OCI-LY3 (cell line): ENCODE data around the gene MRPL38.

Experiments
- H2AFZ ChIP-seq: fragments of 200-600, 300-600 bp; shearing (Covaris generic); 2 replicates; pipeline ENCODE4 v1.6.0; 2014; ENCODE audit warnings: antibody characterized with exemption, low read depth, low read length
- H3K27ac ChIP-seq: fragments of 200-600, 300-600 bp; sonication (generic); 2 replicates; pipeline ENCODE4 v1.5.1; 2014; ENCODE audit warnings: mild to moderate bottlenecking, low read length, moderate library complexity, mixed read lengths
- H3K27me3 ChIP-seq: fragments of 200-600, 300-600 bp; sonication (generic); 2 replicates; pipeline ENCODE4 v1.6.1; 2014; ENCODE audit warnings: low read depth, low read length, mixed read lengths
- H3K36me3 ChIP-seq: fragments of 200-600, 300-600 bp; sonication (generic); replicated peaks from 2 replicates; pipeline ENCODE3; 2014; ENCODE audit warnings: low read depth, low read length, mixed read lengths
- H3K4me1 ChIP-seq: fragments of 300-600, 200-600 bp; sonication (generic); 2 replicates; pipeline ENCODE4 v1.6.1; 2014; ENCODE audit warnings: low read length, mixed read lengths
- H3K4me2 ChIP-seq: fragments of 200-600, 300-600 bp; sonication (generic); 2 replicates; pipeline ENCODE4 v1.6.1; 2014; ENCODE audit warnings: low read length, mixed read lengths
- H3K4me3 ChIP-seq: fragments of 300-600, 200-600 bp; sonication (generic); 2 replicates; pipeline ENCODE4 v1.5.1; 2014; ENCODE audit warnings: antibody characterized with exemption, mild to moderate bottlenecking, low read length, moderate library complexity
- H3K79me2 ChIP-seq: fragments of 300-600, 200-600 bp; shearing (Covaris generic); 2 replicates; pipeline ENCODE4 v1.6.1; 2014; ENCODE audit warnings: mild to moderate bottlenecking, low read length, mixed read lengths
- H3K9ac ChIP-seq: fragments of 300-600, 200-600 bp; shearing (Covaris generic); 2 replicates; pipeline ENCODE4 v1.6.0; 2014; ENCODE audit warnings: mild to moderate bottlenecking, low read length, moderate library complexity
- H3K9me3 ChIP-seq: fragments of 200-600, 300-600 bp; shearing (Covaris generic); 2 replicates; pipeline ENCODE4 v1.6.1; 2014; ENCODE audit warnings: low read length, mixed read lengths; ENCODE audit not compliant: insufficient read depth
- H4K20me1 ChIP-seq: fragments of 200-600, 300-600 bp; sonication (generic); 2 replicates; pipeline ENCODE4 v1.6.1; 2016; ENCODE audit warnings: low read length, mixed read lengths; ENCODE audit not compliant: insufficient read depth
- EZH2phosphoT487 ChIP-seq: fragments of 200-600 bp; shearing (Covaris generic); IDR thresholded peaks from 2 replicates; pipeline ENCODE4 v1.6.1; 2018; ENCODE audit warnings: antibody characterized with exemption, mixed run types, low read depth
- TF ChIP-seq, protein P1 (sequence below): fragments of 200-600, 300-600 bp; sonication (generic); IDR thresholded peaks from 2 replicates; pipeline ENCODE4 v1.5.1; 2014; ENCODE audit warnings: antibody characterized with exemption, low read length, low read depth

Gene MRPL38

DNA sequence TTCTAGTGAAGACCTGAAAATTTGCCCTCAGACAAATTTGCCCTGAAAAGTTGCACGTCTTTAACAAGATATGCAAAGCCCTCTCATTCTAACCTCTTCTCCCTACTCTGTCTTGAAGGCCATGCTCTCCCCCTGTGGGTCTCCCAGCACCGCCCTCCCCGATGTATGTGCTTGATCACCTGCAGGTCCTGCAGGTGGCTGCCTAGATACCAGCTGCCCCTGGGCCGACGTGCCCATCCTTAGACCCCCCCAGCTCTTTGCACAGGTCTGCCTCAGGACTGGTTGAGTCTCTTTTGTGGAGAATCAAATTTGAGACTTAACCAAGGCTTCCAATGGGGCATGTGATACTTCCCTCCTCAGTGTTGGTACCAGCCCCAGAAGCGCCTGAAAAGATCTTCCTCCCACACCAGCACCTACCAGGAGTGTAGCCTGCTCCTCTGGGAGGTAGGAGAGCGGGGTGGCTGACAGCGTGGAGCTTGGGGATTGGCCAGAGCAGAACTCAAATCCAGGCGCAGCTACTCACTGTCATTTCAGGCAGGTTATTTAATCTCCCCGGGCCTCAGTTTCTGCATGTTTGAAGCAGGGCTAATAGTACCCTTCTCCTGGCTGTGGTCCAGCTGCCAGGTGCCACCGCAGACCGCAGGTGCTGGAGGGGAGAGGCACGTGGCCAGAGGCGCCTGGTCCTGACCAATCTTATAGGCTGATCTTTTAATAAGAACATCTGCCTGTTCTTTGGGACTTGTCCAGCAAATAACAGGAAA, 4.5 kb upstream of the MRPL38 start:
- Histone ChIP-seq H3K9ac (no peak overlapping the region), H3K4me1 (peaks cover 10% of the 10 kb centered on the region), H3K9me3 (peaks cover 3% of the 10 kb centered on the region; the same call in 1 of the 2 replicates), H3K36me3 (no peaks in the 10 kb centered on the region), H3K27me3 (no peaks in the 10 kb centered on the region), H3K79me2 (peaks cover 3% of the 10 kb centered on the region), H3K27ac (no peak overlapping the region), H3K4me2 (no peak overlapping the region), H4K20me1 (no peaks in the 10 kb centered on the region), H2AFZ (no peak overlapping the region), H3K4me3 (no peak overlapping the region)
- TF ChIP-seq, protein P1, sequence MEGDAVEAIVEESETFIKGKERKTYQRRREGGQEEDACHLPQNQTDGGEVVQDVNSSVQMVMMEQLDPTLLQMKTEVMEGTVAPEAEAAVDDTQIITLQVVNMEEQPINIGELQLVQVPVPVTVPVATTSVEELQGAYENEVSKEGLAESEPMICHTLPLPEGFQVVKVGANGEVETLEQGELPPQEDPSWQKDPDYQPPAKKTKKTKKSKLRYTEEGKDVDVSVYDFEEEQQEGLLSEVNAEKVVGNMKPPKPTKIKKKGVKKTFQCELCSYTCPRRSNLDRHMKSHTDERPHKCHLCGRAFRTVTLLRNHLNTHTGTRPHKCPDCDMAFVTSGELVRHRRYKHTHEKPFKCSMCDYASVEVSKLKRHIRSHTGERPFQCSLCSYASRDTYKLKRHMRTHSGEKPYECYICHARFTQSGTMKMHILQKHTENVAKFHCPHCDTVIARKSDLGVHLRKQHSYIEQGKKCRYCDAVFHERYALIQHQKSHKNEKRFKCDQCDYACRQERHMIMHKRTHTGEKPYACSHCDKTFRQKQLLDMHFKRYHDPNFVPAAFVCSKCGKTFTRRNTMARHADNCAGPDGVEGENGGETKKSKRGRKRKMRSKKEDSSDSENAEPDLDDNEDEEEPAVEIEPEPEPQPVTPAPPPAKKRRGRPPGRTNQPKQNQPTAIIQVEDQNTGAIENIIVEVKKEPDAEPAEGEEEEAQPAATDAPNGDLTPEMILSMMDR = no peak
- TF ChIP-seq EZH2phosphoT487 = no peak

DNA sequence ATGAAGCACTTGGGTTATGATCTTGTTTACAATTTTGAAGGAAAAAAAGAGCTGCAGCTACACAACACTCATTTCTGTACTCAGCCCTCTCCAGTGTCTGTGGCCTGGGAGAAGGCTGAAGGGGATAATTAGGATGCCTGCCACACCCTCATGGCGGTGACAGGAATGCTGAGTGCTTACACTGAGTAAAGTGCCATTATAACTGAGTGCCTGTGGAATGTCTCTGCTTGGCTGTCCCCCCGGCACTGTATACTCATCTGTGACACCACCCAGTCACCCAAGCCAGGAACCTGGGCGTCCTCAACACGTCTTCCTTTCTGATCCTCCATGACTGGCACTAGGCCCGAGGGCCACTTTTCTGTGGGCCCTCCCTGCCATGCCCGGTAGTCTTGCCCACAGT, 3.5 kb upstream of the MRPL38 start:
- H3K36me3 ChIP-seq = no peaks in the 10 kb centered on the region
- peaks cover 17% of the 10 kb centered on the region for H3K4me1 ChIP-seq
- peaks cover 13% of the 10 kb centered on the region for H3K79me2 ChIP-seq
- no peak overlapping the region for H2AFZ ChIP-seq
- H3K4me3 ChIP-seq = no peak overlapping the region
- no peaks in the 10 kb centered on the region for H4K20me1 ChIP-seq
- H3K9ac ChIP-seq = no peak overlapping the region
- no peaks in the 10 kb centered on the region for H3K27me3 ChIP-seq
- no peak overlapping the region for H3K4me2 ChIP-seq
- H3K9me3 ChIP-seq = peaks cover 3% of the 10 kb centered on the region; the same call in 1 of the 2 replicates
- no peak overlapping the region for H3K27ac ChIP-seq
- TF ChIP-seq, protein P1 = no peak
- TF ChIP-seq EZH2phosphoT487 = no peak

DNA sequence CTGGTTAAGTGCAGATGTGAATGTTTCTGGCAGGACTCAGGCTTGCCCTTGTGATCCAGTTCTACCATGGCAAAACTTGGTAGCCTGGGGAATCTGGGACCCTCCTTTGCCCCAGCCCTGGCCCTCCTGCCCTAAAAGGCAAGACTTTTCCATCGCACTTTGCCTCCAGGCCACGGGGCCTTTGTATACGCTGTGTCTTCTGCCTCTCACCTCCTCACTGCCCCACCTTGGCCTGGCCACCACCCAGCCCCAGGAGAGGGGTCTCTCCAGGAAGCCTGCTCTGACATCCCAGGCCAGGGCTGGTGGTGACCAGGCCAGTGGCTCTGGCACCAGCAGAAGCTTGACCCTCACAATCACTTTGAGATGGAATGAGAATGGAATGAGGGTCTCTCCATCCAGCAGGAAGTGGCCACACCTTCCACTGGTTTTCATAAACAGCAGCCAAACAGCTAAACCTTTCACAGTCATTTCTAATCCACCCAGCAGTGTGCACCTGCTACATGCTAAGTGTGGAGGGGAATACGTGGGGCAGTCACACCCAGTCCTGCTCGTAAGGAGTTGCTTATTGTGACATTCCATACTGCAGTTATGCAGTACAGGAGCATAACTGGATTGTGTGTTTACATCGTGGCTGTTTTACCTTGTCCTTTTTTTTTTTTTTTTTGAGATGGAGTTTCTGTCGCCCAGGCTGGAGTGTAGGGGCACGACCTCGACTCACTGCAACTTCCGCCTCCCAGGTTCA, 1.6 kb upstream of the MRPL38 start:
- Histone ChIP-seq H3K9me3 (peaks cover 3% of the 10 kb centered on the region; the same call in 1 of the 2 replicates), H3K9ac (no peak overlapping the region), H4K20me1 (no peaks in the 10 kb centered on the region), H2AFZ (peak overlapping the region; percentile 23), H3K27me3 (no peaks in the 10 kb centered on the region), H3K4me2 (peak overlapping the region; percentile 72), H3K4me3 (peak overlapping the region; percentile 83), H3K79me2 (peaks cover 17% of the 10 kb centered on the region), H3K36me3 (peaks cover 6% of the 10 kb centered on the region), H3K4me1 (peaks cover 17% of the 10 kb centered on the region), H3K27ac (no peak overlapping the region)
- no peak for TF ChIP-seq EZH2phosphoT487
- TF ChIP-seq, protein P1 = no peak

DNA sequence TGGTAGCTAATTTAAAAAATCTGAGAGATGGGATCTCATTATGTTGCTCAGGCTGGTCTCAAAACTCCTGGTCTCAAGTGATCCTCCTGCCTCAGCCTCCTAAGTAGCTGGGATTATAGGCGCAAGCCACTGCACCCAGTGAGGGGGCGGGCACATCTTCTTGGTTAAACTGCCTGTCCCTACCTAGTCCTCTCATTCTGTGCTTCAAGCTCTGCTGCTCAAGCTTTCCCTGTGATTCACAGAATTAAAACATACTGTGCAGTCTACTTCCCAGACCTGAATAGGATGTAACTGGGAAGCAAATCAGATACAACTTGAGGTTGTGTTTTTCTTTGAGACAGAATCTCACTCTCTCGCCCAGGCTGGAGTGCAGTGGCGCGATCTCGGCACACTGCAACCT, 2.3 kb downstream of the MRPL38 start:
- Histone ChIP-seq H3K9me3 (no peaks in the 10 kb centered on the region), H3K4me3 (no peak overlapping the region), H3K79me2 (peaks cover 17% of the 10 kb centered on the region), H4K20me1 (no peaks in the 10 kb centered on the region), H3K4me1 (peaks cover 17% of the 10 kb centered on the region), H3K9ac (no peak overlapping the region), H3K27me3 (no peaks in the 10 kb centered on the region), H2AFZ (no peak overlapping the region), H3K27ac (no peak overlapping the region), H3K4me2 (no peak overlapping the region), H3K36me3 (peaks cover 9% of the 10 kb centered on the region)
- TF ChIP-seq EZH2phosphoT487 = no peak
- TF ChIP-seq, protein P1 = no peak
